Measurements from ENCODE around the gene MORC2.

The MORC2 gene

GRCh38 chr22:30887453-30887852 lies 81.1 kb downstream of the MORC2 start:
- no peak for DNase-seq (ENCODE audit: low spot score)

GRCh38 chr22:30885591-30885990 lies 83.0 kb downstream of the MORC2 start:
- no peak for DNase-seq (ENCODE audit: low spot score)

- DNase-seq (ENCODE audit: low spot score): no peak
Measured at GRCh38 chr22:30885001-30885366, 83.6 kb downstream of the MORC2 start.

- DNase-seq (ENCODE audit: low spot score): no peak
Measured at GRCh38 chr22:30884211-30885000, 84.2 kb downstream of the MORC2 start.

GRCh38 chr22:30883586-30884145 lies 84.9 kb downstream of the MORC2 start:
- no peak for DNase-seq (ENCODE audit: low spot score)

- no peak for DNase-seq (ENCODE audit: low spot score)
Measured at GRCh38 chr22:30882974-30883533, 85.5 kb downstream of the MORC2 start.

- DNase-seq (ENCODE audit: low spot score): no peak
Measured at GRCh38 chr22:30882184-30882717, 86.3 kb downstream of the MORC2 start.

GRCh38 chr22:30881361-30882183 lies 87.0 kb downstream of the MORC2 start:
- DNase-seq (ENCODE audit: low spot score): no peak

- no peak for DNase-seq (ENCODE audit: low spot score)
Measured at GRCh38 chr22:30880847-30881246, 87.7 kb downstream of the MORC2 start.

- no peak for DNase-seq (ENCODE audit: low spot score)
Measured at GRCh38 chr22:30880181-30880601, 88.4 kb downstream of the MORC2 start.

- no peak for DNase-seq (ENCODE audit: low spot score)
Measured at GRCh38 chr22:30879415-30879797, 89.2 kb downstream of the MORC2 start.

- DNase-seq (ENCODE audit: low spot score): no peak
Measured at GRCh38 chr22:30878516-30879414, 89.8 kb downstream of the MORC2 start.

- DNase-seq (ENCODE audit: low spot score): no peak
Measured at GRCh38 chr22:30877662-30878515, 90.7 kb downstream of the MORC2 start.

- no peak for DNase-seq (ENCODE audit: low spot score)
Measured at GRCh38 chr22:30876915-30877553, 91.5 kb downstream of the MORC2 start.

- no peak for DNase-seq (ENCODE audit: low spot score)
Measured at GRCh38 chr22:30876221-30876751, 92.3 kb downstream of the MORC2 start.

GRCh38 chr22:30875481-30876215 lies 92.9 kb downstream of the MORC2 start:
- no peak for DNase-seq (ENCODE audit: low spot score)

All from CD4-positive, alpha-beta T cell treated with Interleukin-15 for 4 hours (primary cell).